ENCODE measurements around the gene SLC1A2.

Gene SLC1A2

GRCh38 chr11:35225946-35226520 is 193.3 kb downstream of the SLC1A2 start:
- in situ Hi-C loops (cut with HindIII; ENCODE audit: low sequenced_read_pairs): no loop called here
- no peak overlapping the region for H3K4me3 ChIP-seq (ENCODE audit: low read depth, low read length)
- DNase-seq (ENCODE audit: low read depth): no peak
- no peak for TF ChIP-seq CTCF (IDR thresholded peaks at IDR 0.05; ENCODE audit: low read depth, low read length, missing control alignments)

- no peak for DNase-seq (ENCODE audit: low read depth)
- no peak for TF ChIP-seq CTCF (IDR thresholded peaks at IDR 0.05; ENCODE audit: low read depth, low read length, missing control alignments)
- no peak overlapping the region for H3K4me3 ChIP-seq (ENCODE audit: low read depth, low read length)
- in situ Hi-C loops (cut with HindIII; ENCODE audit: low sequenced_read_pairs): no loop called here
Observed at GRCh38 chr11:35223991-35224390, 195.4 kb downstream of the SLC1A2 start.

- no peak for TF ChIP-seq CTCF (IDR thresholded peaks at IDR 0.05; ENCODE audit: low read depth, low read length, missing control alignments)
Observed at GRCh38 chr11:35223371-35223796, 196.0 kb downstream of the SLC1A2 start.

GRCh38 chr11:35218956-35219355 is 200.4 kb downstream of the SLC1A2 start:
- H3K4me3 ChIP-seq (ENCODE audit: low read depth, low read length): no peak overlapping the region
- no peak for TF ChIP-seq CTCF (IDR thresholded peaks at IDR 0.05; ENCODE audit: low read depth, low read length, missing control alignments)
- in situ Hi-C loops (cut with HindIII; ENCODE audit: low sequenced_read_pairs): loop anchor here (5.0 kb wide), 1 partner anchor 43 kb away; no protein-coding TSS in a partner anchor
- DNase-seq (ENCODE audit: low read depth): no peak

More at GRCh38 chr11:35223371-35223796, 196.0 kb downstream of the SLC1A2 start:
- DNase-seq (ENCODE audit: low read depth): peak; percentile 32
- H3K4me3 ChIP-seq (ENCODE audit: low read depth, low read length): no peak overlapping the region
- in situ Hi-C loops (cut with HindIII; ENCODE audit: low sequenced_read_pairs): no loop called here

- DNase-seq (ENCODE audit: low read depth): no peak
- in situ Hi-C loops (cut with HindIII; ENCODE audit: low sequenced_read_pairs): loop anchor here (5.0 kb wide), 1 partner anchor 45 kb away; no protein-coding TSS in a partner anchor
- TF ChIP-seq CTCF (IDR thresholded peaks at IDR 0.05; ENCODE audit: low read depth, low read length, missing control alignments): no peak
- H3K4me3 ChIP-seq (ENCODE audit: low read depth, low read length): no peak overlapping the region
Observed at GRCh38 chr11:35216962-35217678, 202.2 kb downstream of the SLC1A2 start.

- DNase-seq (ENCODE audit: low read depth): no peak
- in situ Hi-C loops (cut with HindIII; ENCODE audit: low sequenced_read_pairs): loop anchor here (5.0 kb wide), 1 partner anchor 46 kb away; no protein-coding TSS in a partner anchor
- H3K4me3 ChIP-seq (ENCODE audit: low read depth, low read length): no peak overlapping the region
- no peak for TF ChIP-seq CTCF (IDR thresholded peaks at IDR 0.05; ENCODE audit: low read depth, low read length, missing control alignments)
Observed at GRCh38 chr11:35215945-35216344, 203.4 kb downstream of the SLC1A2 start.

Data from astrocyte of the cerebellum (primary cell).